ENCODE results near the gene CTPS1. TPM values are rescaled to one million over a fixed set of nuclear protein-coding genes. Genes with fewer than 3 reads are reported as not detected.

The CTPS1 gene
- total RNA-seq, 4 donors from 2014 or later: 19.6 to 47.4 (median 36.5) TPM

DNA sequence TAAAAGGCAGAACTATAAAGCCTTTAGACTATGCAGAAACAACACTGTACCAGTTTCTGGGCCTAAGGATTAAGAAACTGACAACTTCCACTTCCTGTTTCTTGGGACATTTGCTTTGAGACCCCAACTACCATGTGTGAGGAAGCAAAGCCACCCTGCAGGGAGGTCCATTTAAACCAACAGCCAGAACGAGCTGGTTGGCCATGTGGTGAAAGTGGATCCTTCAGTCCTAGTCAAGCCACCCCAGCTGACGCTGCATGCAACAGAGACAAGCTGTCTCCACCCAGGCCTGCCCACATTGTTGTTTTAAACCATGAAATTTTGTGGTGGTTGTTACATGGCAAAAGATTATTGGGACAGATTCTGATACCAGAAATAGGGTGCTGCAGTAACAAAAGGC lies 73.8 kb downstream of the CTPS1 start:
- no peak overlapping the region for H3K4me3 ChIP-seq
- no peaks in the 10 kb centered on the region for H3K27me3 ChIP-seq
- H3K9me3 ChIP-seq: no peaks in the 10 kb centered on the region
- no peak overlapping the region for H3K27ac ChIP-seq
- WGBS, 2 donors (ENCODE audit: low coverage in 1 of 2): 82% methylated on average over 2 of the region's 2 CpGs; no CpG with 5 or more reads in 1 of the 2 donors
- H3K36me3 ChIP-seq: peaks cover 0 to 87% of the 10 kb centered on the region in 2 donors
- H3K4me1 ChIP-seq: no peaks in the 10 kb centered on the region
- TF ChIP-seq POLR2AphosphoS5 (IDR thresholded peaks at IDR 0.05): no peak
- no peak for TF ChIP-seq CTCF (IDR thresholded peaks at IDR 0.05)
- no peak for TF ChIP-seq POLR2A (IDR thresholded peaks at IDR 0.05)
- no peak for TF ChIP-seq EP300 (IDR thresholded peaks at IDR 0.05)
- no peak for ATAC-seq

DNA sequence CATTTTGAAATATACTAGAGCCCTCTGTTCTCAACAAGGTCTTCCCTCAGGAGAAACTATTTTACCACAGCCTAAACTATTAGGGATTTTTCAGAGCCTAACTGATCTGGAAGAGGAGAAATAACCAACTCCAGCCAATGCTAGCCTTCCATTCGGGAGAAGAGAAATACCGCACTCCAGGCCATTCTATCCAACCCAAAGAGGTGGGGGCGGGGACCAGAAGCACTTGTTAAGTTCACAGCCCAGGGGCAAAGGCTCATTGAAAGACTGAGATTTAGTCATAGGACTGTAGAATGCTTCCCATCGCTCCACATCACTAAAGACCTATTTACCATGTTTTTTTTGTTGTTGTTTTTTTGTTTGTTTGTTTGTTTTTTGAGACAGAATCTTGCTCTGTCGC lies 77.4 kb downstream of the CTPS1 start:
- Histone ChIP-seq H3K4me1 (no peaks in the 10 kb centered on the region), H3K27me3 (no peaks in the 10 kb centered on the region), H3K4me3 (no peak overlapping the region), H3K27ac (no peak overlapping the region), H3K36me3 (peaks cover 0 to 88% of the 10 kb centered on the region in 2 donors), H3K9me3 (no peaks in the 10 kb centered on the region)
- 90 to 94% methylated on average over 5 of the region's 5 CpGs for WGBS, 2 donors (ENCODE audit: low coverage in 1 of 2)
- ATAC-seq: no peak
- TF ChIP-seq POLR2A (IDR thresholded peaks at IDR 0.05) (no peak), POLR2AphosphoS5 (IDR thresholded peaks at IDR 0.05) (no peak), EP300 (IDR thresholded peaks at IDR 0.05) (no peak), CTCF (IDR thresholded peaks at IDR 0.05) (no peak)

Small RNA genes within 50 kb of the gene (small RNA-seq; reads per million reads assigned to genes)
- gene UBE2V1P8: 0 reads per million in 4 donors

Other genes starting within 250 kb of the CTPS1 start
- gene KCNQ4, start 195.9 kb upstream of the CTPS1 start, total RNA-seq: 10 to 100 TPM in 3 of 4 donors, 1 to 10 TPM in 1; 6.1 to 25.5 (median 10.2) TPM
- 10 to 100 TPM in 3 of 4 donors, 1 to 10 TPM in 1; 9.2 to 15.6 (median 14.1) TPM for gene CITED4, start 117.3 kb upstream of the CTPS1 start, total RNA-seq
- gene SLFNL1, start 42.0 kb downstream of the CTPS1 start, total RNA-seq: under 1 TPM; 0.35 to 0.81 (median 0.41) TPM

All from gastroesophageal sphincter (tissue), 4 donors.